Glomerular visceral epithelial cell (primary cell): ENCODE measurements around the gene MFSD1.

Source experiments
- DNase-seq: peaks from one replicate; pipeline ENCODE4 v3.0.0-alpha.2; 2016; ENCODE audit errors: extremely low spot score

The MFSD1 gene

GRCh38 chr3:158801696-158802408, at the start of gene MFSD1:
TSS of gene MFSD1 (plus strand) at chr3:158802054. CDS start at chr3:158802153, 99 bp downstream.
- peak; percentile 92 for DNase-seq

DNA sequence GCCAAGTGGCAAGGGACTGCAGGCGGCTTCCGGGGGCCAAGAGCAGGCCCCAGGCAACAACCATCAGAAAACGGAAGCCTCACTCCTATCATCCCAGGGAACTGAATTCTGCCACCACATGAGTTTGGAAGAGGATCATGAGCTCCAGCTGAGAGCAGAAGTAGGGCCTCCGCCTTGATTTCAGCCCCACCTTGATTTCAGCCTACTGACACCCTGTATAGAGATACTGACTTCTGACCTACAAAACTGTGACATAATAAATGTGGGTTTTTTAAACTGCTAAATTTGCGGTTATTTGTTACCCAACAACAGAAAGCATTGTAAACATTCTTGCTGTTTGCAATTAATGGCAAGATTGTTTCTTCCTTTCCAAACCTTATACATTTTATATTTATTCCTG, 48.0 kb upstream of the MFSD1 start:
- no peak for DNase-seq

- no peak for DNase-seq
Observed at GRCh38 chr3:158755421-158755820, 46.4 kb upstream of the MFSD1 start.

DNA sequence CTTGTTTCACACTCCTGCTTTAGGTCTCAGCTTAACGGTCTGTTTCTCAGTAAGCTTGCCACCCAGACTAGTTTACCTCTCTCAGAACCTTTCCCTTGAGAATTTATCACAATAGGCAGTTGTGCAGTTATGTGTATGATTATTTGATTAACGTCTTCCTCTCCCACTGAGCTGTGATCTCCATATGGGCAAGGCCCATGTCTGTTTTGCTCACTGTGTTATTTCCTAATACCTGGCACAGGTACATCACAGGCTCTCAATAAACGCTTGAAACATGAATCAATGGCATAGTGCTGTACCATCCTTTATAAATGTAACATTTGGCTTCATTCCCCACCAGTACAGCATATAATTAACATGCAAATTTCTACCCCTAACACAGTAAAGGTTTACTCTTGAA, 40.5 kb upstream of the MFSD1 start:
- DNase-seq: no peak

DNA sequence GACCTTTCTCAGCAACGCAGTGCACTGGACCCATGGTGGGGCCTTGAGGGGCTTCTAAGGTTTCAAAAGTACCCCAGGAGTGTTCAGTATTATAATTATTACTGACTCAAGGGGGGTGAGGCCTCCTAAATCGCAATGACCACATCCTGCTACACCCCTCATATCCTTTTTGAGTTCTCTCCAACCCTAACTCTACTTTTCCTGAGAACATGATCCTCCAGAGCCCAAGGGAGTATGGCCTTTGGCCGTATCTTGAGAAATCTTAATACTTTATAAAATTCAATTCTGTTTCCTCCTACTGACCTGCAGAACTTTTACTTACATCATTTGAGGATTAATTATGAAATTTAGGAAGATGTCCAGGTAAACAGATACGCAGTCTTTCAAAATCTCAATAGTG, 39.2 kb upstream of the MFSD1 start:
- no peak for DNase-seq

DNA sequence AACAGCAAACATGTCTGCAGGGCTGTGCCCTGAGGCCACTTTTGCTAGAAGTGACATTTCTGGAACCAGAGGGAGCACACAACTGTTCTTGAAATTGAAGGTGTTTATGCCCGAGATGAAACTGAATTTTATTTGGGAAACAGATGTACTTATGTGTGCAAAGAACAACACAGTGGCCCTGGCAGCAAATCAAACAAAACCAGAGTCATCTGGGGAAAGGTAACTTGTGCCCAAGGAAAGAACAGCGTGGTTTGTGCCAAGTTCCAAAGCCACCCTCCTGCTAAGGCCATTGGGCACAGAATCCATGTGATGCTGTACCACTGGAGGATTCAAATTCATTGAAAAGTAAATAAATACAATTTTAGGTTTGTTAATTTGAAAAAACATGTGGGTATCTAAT, 38.4 kb upstream of the MFSD1 start:
- no peak for DNase-seq

GRCh38 chr3:158765518-158766205, 36.2 kb upstream of the MFSD1 start:
- no peak for DNase-seq

- DNase-seq: no peak
Observed at GRCh38 chr3:158766364-158766763, 35.5 kb upstream of the MFSD1 start.

- peak; percentile 34 for DNase-seq
Observed at GRCh38 chr3:158768361-158768787, 33.5 kb upstream of the MFSD1 start.

DNA sequence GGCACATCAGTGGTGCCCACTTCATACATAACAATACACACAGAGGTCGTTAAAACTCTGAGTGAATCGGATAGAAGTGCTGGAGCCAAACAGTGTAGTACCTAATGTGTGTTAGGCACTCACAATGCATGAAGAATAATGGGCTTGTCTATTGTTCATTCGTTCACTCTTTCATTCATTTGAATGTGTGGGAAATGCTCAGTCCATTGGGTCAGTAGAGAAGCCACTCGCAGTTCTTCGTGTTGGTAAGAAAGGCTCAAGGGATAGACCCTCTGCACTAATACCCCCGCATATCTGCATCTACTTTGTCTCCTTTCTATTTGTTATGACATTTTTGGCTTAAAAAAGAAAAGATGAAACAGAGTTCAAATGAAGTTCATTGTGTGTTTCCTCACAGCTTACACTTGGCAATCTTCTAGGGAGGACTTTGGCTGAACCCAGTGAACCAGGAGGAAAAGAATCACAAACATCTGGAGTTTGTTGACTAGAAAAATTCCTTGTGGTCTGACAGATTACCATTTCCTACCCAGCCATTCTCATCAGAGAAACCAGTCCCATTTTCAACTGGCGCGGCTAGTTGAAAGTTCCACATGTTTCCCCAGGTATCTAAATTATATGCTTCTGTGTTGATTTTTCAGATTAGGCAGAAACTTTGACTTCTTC, 32.8 kb upstream of the MFSD1 start:
- DNase-seq: peak; percentile 62

- no peak for DNase-seq
Observed at GRCh38 chr3:158769549-158769948, 32.3 kb upstream of the MFSD1 start.

GRCh38 chr3:158769952-158770740, 31.7 kb upstream of the MFSD1 start:
- DNase-seq: no peak

- no peak for DNase-seq
Observed at GRCh38 chr3:158770741-158771350, 31.0 kb upstream of the MFSD1 start.

- no peak for DNase-seq
Observed at GRCh38 chr3:158771577-158771976, 30.3 kb upstream of the MFSD1 start.

DNA sequence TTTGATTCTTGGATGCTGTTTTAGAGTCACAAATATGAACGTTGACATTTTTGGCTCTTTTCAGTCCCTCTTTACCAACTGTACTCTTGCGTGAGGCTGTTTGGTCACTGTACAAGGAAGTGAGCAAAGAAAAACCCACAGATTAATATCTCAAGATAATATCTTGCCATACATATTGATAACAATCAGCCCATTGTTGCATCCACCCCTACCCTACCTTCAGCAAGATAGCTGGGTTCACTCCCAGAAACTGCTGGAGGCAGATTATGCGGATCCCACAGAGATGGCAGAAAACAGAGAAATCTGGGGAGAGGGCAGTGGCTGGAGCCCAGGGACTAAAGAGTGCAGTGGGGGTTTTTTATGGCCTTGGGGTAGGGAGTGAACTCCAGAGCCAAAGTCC, 29.9 kb upstream of the MFSD1 start:
- no peak for DNase-seq

GRCh38 chr3:158773166-158773565, 28.7 kb upstream of the MFSD1 start:
- no peak for DNase-seq

- no peak for DNase-seq
Observed at GRCh38 chr3:158773845-158774830, 27.7 kb upstream of the MFSD1 start.

GRCh38 chr3:158774965-158775364, 26.9 kb upstream of the MFSD1 start:
- DNase-seq: no peak

DNA sequence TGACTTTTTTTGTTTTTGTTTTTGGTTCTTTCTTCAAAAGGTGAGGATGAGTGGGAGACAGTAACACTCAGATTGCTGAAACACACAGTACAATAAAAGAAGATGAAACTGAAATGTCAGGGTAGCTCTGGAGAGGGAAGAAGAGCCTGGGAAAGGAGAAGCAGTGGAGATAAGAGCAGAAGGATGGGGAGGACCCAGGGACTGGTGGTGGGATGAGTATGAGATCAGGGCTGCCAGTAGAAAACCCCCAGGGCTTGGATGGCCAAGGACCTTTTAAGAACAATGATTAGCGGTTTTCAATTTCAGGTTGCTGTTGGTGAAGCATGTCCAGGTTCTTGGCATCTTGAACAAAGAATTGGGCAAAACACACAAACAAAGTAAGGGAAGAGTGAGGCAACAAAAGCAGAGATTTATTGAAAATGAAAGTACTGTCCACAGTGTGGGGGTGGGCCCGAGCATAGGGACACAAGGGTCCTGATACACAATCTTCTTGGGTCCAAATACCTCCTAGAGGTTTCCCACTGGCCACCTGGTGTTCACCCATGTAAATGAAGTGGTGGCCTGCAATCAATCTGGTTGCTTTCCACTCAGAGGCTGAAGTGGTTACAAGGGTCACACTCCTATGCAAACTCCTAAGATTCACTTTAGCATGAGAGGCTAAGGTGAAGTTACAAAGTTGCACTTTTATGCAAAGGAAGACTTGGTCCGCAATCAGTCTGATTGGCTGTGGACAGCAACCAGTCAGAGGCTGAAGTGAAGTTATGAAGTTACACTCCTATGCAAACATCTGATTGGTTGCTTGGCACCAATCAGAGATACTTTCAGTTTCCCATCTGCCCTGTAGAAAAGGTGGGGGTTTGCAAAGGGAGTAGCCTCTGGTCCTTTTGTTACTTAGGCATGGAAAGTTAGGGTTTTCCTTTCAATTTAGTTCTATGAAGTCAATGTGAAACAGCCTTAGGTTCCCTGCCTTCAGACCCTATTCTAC, 26.1 kb upstream of the MFSD1 start:
- DNase-seq: no peak
